ENCODE data around the gene IDE.

GRCh38 chr10:92508866-92509265, 65.0 kb downstream of the IDE start:
- no peak for TF ChIP-seq CEBPB (IDR thresholded peaks at IDR 0.05; ENCODE audit: borderline replicate concordance in 1 of 2, low read depth in 2 of 2, low read length in 2 of 2)
- TF ChIP-seq CTCF (IDR thresholded peaks at IDR 0.05 in 2 of 3, conservative IDR thresholded peaks at IDR 0.05 in 1 of 3; ENCODE audit: control insufficient read depth in 2 of 3, extremely low read depth in 1 of 3, insufficient read depth in 1 of 3, low read depth in 3 of 3, low read length in 3 of 3) = no peak
- no peak for TF ChIP-seq MYC (IDR thresholded peaks at IDR 0.05; ENCODE audit: insufficient read depth, insufficient read length, insufficient replicate concordance, low read length, severe bottlenecking)
- no peak for TF ChIP-seq PBX3 (IDR thresholded peaks at IDR 0.05; ENCODE audit: insufficient replicate concordance, low read depth, low read length)
- TF ChIP-seq ZSCAN29 (IDR thresholded peaks at IDR 0.05) = no peak
- no peak for TF ChIP-seq EZH2 (IDR thresholded peaks at IDR 0.05; ENCODE audit: borderline replicate concordance, control insufficient read depth, low read depth, low read length)

Data from GM12878 (cell line).